Activated CD4-positive, alpha-beta T cell treated with anti-CD3 and anti-CD28 coated beads for 24 hours (primary cell): ENCODE measurements around the gene KLK11.
"Not testable (repeated sequence)": the region's sequence is repeated elsewhere in the genome, so short reads cannot be mapped to it uniquely, and the experiment has no call there.

ENCODE experiments used
- DNase-seq, 2 donors: peaks; one replicate each; pipeline ENCODE4 v3.0.0-alpha.2; 2020; ENCODE audit warnings: low read depth in 2 of 2

The KLK11 gene

DNA sequence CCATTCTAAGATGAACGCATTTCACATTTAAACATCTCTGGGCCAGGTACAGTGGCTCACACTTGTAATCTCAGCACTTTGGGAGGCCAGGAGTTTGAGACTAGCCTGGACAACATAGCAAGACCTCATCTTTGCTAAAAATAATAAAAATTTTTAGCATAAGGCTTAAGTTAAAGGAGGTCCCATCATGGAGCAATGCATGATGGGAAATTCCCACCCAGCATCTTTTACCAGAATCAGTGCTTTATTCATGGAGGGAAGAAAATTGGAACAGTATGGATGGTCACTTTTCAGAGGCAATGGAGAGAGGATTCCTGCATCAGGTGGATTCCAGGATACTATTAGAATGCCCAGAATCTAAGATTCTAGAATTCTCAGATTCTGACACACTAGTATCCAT lies 21.2 kb downstream of the KLK11 start:
- DNase-seq = no peak

DNA sequence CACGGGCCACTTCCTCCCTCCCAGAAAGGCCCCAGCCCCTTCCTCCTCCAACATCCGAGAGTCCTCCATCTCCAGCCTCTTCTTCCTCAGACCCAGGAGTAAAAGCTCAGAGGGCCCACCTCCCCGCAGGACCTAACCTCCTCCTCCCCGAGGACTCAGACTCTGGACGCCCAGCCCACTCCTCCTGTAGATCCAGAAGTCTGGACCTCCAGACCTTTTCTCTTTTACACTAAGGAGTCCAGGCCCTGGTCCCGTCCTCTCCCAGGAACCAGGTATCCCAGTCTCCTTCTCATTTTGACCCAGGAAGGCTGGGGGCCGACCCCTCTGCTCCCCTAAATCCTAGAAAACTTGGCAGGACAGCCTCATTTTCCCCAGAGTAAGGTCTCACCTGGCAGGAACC lies 23.1 kb downstream of the KLK11 start:
- DNase-seq = no peak

GRCh38 chr19:51002542-51003311 lies 23.7 kb downstream of the KLK11 start:
- DNase-seq = no peak

DNA sequence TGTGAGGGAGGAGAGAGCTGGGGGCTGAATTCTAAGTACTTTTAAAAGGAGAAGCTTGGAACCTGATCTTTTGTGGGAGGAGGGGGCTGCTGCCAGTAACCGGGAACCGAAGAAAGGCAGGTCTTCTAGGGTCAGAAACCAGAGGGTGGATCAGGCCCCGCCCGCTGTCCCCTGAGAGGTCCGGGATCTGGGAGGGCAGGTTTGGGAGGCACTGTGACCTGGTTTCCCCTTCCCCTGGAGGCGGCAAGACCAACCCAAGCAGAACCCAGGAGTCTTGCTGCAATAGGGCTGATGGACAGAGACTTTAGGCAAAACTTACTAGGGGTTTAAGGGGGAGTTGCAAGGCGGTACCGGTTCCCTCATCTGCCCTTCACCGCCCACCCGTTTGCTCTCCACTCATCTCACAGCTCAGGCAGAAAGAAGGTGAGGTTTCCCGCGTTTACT lies 24.3 kb downstream of the KLK11 start:
- DNase-seq = no peak

DNA sequence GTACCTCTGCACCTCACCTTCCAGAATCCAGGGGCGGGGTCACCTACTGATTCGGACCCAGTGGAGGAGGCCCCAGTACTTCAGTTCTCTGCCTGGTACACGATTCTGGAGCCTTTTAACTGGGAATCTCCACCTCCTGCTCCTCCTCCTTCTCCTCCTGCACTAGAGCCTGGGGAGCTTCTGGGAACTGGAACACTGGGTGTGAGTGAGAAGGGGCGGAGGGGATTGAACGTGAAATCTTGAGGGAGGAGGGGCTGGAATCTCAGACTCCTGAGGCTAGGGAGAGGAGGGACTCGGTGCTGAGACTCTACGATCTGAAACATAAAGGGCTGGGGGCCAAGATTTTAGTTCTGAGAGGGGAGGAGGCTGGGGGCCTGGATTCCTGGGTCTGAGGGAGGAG lies 24.9 kb downstream of the KLK11 start, which contains the start of gene KLK8:
Gene KLK8, minus strand, starts transcription at position 90 of the 400 bp plus-strand sequence. CDS start 437 bp downstream, outside the sequence.
- DNase-seq = no peak

DNA sequence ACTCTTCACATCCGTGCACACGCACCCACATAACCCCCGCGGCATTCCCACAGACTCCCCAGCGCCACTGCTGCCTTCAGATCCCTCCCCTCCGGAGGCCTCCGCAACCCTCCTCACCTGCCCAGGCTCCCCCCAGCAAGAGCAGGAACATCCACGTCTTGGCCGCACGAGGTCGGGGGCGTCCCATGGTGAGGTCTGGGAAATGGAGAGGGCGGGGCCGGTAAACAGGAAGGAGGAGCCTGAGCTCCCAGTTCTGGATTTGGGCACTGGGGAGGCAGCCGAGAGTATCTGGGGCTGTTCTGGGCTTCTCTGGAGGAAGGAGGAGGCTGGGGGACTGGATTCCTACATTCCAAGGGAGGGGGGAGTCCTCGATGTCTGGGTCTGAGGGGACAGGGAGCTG lies 25.4 kb downstream of the KLK11 start:
- no peak for DNase-seq

DNA sequence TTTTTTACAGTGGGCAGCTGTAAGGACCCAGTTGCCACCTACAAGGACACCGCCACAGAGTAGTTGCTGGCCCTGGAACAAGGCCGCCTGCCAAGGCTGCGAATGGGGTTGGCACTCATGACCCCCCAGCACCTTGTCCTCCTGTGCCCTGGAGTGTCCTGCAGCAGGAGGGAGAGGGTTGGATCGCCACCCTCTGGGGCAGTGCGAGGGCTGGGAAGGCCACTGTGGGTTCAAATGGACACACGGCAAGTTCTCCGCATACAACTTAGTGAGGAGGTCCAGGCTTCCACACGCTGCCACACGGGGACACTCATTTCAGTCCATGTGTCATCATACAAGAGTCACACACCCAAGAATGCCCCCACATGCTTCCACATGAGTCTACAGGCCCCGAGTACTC lies 26.0 kb downstream of the KLK11 start:
- no peak for DNase-seq

DNA sequence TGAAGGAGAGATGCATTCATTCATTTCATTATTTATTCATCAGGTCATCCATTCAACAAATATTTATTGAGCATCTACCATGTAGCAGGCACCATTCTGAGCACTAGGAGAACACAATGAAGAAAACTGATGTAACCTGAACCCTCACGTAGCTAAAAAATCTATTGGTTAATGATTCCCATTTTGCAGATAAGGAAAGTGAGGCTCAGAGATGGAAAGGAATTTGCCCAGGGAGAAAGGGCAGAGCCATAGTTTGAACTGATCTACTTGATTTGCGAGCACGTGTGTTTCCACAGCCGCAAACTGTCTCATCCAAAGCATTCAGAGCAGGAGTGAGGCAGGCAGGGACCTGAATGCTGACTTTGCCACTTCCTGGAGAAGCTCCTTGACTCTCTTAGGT lies 27.7 kb downstream of the KLK11 start:
- DNase-seq = no peak

GRCh38 chr19:50998061-50998460 lies 28.4 kb downstream of the KLK11 start:
- DNase-seq = no peak

DNA sequence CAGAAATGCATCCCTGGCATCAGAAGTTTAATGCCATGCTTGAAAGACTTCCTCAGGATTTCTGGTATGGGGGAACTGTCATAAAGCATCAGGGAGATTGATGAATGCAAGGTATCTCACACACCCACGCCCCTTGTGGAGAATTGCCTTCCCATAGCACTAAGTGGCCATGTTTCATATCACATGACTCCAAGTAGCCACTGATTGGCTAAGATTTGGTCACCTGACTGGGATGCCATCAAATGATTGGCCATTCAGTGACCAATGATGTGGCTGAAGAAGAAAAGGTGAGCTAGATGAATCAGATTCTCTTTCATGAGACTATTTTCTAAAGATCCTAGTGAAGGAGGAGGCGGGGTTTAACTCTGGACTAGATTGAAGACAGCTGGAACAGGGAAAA lies 32.3 kb downstream of the KLK11 start:
- no peak for DNase-seq

DNA sequence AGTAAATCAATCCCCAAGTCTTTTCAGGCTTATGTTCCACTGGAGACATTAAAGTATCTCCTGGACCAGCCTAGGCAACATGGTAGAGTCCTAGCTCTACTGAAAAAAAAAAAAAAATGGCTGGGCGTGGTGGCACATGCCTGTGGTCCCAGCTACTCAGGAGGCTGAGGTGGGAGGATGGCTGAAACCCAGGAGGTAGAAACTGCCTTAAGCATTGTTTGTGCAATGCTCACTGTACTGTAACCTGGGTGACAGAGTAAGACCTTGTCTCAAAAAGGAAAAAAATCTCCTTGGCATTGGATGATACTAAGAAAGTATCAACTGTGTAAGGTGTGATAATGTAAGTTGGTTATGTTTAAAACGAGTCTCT lies 33.8 kb downstream of the KLK11 start:
- DNase-seq = no peak

DNA sequence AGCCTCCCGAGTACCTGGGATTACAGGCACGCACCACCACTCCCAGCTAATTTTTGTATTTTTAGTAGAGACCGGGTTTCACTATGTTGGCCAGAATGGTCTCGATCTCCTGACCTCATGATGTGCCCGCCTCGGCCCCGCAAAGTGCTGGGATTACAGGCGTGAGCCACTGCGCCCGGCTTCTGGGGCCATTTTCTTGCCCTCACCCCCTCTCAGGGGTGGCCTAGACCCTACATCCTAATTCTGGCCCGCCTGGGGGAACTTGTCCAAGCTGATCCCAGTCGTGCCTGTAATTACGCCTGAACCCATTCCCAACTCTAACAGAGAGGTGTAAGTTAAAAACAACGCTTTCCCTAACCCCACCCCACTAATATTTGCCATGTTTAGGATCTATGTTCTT lies 42.0 kb downstream of the KLK11 start:
- DNase-seq = not testable (repeated sequence)

GRCh38 chr19:50983625-50984292 lies 42.7 kb downstream of the KLK11 start, which contains the start of gene KLK7:
KLK7 (minus strand) TSS chr19:50983917; CDS start chr19:50982399, 1,518 bp downstream.
- DNase-seq = no peak

DNA sequence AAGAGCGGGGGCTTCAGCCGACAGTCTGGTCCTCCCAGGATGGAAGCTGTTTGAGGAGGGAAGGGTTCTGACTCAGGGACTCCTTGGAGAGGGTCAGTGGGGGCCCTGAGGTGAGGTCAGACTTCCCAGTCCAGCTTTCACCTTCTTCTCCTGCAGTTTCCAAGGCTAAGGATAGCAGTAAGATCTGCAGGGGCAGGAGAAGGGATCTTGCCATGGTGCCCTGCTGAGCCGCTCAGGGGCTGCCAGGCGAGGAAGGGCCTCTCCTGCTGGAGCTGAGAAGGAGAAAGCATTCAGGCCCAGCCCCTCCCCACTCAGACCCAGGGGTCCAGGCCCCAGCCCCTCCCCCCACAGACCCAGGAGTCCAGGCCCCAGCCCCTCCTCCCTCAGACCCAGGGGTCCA lies 44.2 kb downstream of the KLK11 start:
- no peak for DNase-seq

DNA sequence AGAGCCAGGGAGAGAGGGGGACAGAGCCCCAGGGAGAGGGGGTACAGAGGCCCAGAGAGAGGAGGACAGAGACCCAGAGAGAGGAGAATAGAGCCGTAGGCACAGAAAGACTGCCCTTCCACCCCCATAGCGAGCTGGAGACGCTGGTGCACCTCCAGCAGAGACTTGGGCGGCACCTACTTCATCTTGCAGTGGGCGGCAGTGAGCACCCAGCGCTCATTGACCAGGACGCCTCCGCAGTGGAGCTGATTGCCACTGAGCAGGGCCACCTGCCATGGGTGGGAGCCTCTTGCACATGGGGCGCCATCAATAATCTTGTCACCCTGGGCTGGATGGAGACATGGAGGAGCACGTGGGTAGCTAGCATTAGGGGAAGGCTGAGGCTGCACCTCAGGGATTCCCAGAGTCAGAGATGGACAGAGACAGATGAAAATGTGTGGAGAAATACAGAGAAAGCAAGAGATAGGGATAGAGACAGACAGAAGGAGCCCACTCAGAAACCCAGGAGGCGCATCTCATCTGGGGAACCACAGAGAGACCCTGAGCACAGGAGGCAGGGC lies 44.7 kb downstream of the KLK11 start:
- no peak for DNase-seq

DNA sequence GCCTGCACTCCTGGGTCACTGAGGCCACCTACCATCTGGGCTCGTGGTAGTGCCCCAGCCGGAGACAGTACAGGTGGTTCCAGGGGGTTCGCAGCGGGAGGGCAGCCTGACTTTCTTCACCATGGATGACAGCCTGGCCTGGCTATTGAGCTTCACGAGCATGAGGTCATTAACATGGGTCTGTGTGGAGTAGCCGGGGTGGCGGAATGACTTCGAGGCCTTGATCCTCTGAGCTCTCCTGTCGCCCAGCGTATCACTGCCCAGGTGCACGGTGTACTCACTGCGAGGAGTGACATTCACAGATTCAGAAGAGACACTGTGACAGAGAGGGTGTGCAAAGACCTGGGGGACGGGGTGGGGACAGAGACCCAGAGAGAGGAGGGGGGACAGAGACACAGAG lies 46.2 kb downstream of the KLK11 start:
- DNase-seq = no peak

GRCh38 chr19:50979758-50980157 lies 46.7 kb downstream of the KLK11 start:
- no peak for DNase-seq

GRCh38 chr19:50978772-50979390 lies 47.5 kb downstream of the KLK11 start:
- DNase-seq = no peak

DNA sequence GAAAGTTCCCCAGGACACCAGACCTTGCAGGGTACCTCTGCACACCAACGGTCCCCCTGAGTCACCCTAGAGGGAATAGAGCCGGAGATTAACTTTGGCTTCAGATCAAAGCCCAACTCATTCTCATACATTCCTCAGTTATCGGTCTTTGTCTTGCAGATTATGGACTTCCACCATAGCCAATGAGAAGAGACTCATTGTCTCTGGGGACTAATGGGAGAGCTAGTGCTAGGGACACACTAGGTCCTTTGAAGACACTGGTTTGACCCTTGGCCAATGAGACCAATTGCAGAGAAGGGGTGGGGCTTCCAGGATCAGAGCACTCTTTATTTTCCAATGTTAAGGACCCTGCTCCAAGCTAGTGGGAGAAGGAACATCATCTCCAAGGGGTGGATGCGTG lies 48.8 kb downstream of the KLK11 start:
- DNase-seq = no peak

GRCh38 chr19:50975766-50976165 lies 50.6 kb downstream of the KLK11 start:
- no peak for DNase-seq

DNA sequence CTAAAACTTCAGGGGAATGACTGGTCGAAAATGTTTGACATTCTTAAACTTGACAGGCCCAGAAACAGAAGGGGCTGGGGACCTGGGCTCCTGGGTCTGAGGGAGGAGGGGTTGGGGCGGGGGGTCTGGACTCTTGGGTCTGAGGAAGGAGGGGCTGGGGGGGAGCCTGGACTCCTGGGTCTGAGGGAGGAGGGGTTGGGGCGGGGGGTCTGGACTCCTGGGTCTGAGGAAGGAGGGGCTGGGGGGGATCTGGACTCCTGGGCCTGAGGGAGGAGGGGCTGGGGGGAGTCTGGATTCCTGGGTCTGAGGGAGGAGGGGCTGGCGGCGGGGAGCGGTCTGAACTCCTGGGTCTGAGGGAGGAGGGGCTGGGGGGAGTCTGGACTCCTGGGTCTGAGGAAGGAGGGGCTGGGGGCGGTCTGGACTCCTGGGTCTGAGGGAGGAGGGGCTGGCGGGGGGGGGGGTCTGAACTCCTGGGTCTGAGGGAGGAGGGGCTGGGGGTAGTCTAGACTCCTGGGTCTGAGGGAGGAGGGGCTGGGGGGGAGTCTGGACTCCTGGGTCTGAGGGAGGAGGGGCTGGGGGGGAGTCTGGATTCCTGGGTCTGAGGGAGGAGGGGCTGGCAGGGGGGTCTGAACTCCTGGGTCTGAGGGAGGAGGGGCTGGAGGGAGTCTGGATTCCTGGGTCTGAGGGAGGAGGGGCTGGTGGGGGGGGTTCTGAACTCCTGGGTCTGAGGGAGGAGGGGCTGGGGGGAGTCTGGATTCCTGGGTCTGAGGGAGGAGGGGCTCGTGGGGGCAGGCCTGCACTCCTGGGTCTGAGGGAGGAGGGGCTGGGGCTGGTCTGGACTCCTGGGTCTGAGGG lies 51.5 kb downstream of the KLK11 start:
- DNase-seq = no peak
